GM04504 (cell line): ENCODE results near the gene FBXO34.

ENCODE experiments used
- DNase-seq: peaks from one replicate; pipeline ENCODE4 v3.0.0-alpha.2; 2012; ENCODE audit warnings: low read depth

FBXO34 gene

GRCh38 chr14:55272387-55272786 lies 1.2 kb downstream of the FBXO34 start:
- DNase-seq: no peak

GRCh38 chr14:55272922-55273321 lies 1.7 kb downstream of the FBXO34 start:
- no peak for DNase-seq

GRCh38 chr14:55274146-55274545 lies 2.9 kb downstream of the FBXO34 start:
- DNase-seq: no peak

GRCh38 chr14:55274751-55275150 lies 3.5 kb downstream of the FBXO34 start:
- no peak for DNase-seq

- no peak for DNase-seq
Measured at GRCh38 chr14:55276736-55277135, 5.5 kb downstream of the FBXO34 start.

- no peak for DNase-seq
Measured at GRCh38 chr14:55277972-55278740, 6.9 kb downstream of the FBXO34 start.

- no peak for DNase-seq
Measured at GRCh38 chr14:55279384-55279783, 8.2 kb downstream of the FBXO34 start.

- no peak for DNase-seq
Measured at GRCh38 chr14:55281316-55281839, 10.2 kb downstream of the FBXO34 start.

GRCh38 chr14:55285048-55285652 lies 13.9 kb downstream of the FBXO34 start:
- DNase-seq: no peak

GRCh38 chr14:55288439-55288838 lies 17.2 kb downstream of the FBXO34 start:
- no peak for DNase-seq

GRCh38 chr14:55291480-55292081 lies 20.4 kb downstream of the FBXO34 start:
- DNase-seq: no peak

GRCh38 chr14:55294603-55295002 lies 23.4 kb downstream of the FBXO34 start:
- DNase-seq: no peak

- DNase-seq: no peak
Measured at GRCh38 chr14:55297611-55298499, 26.6 kb downstream of the FBXO34 start.

- DNase-seq: no peak
Measured at GRCh38 chr14:55298500-55298822, 27.2 kb downstream of the FBXO34 start.

- no peak for DNase-seq
Measured at GRCh38 chr14:55301437-55302121, 30.4 kb downstream of the FBXO34 start.

- DNase-seq: no peak
Measured at GRCh38 chr14:55302367-55303124, 31.3 kb downstream of the FBXO34 start.

- DNase-seq: no peak
Measured at GRCh38 chr14:55303125-55303499, 31.9 kb downstream of the FBXO34 start.

- no peak for DNase-seq
Measured at GRCh38 chr14:55303691-55304145, 32.5 kb downstream of the FBXO34 start.

- no peak for DNase-seq
Measured at GRCh38 chr14:55306938-55307589, 35.8 kb downstream of the FBXO34 start.

- DNase-seq: no peak
Measured at GRCh38 chr14:55309154-55309553, 37.9 kb downstream of the FBXO34 start.
